HEK293T (cell line): ENCODE results near the gene PDIK1L.

ENCODE experiments used
- CTCF ChIA-PET: fragments of 350-600 bp; formaldehyde crosslinking; extraction: SDS; loops from one replicate; lab custom pipeline; 2021; ENCODE audit warnings: antibody characterized with exemption, inconsistent platforms; lab: Yijun Ruan, JAX
- POLR2A ChIA-PET: fragments of 350-600 bp; formaldehyde crosslinking; extraction: SDS; loops from one replicate; lab custom pipeline; 2020; ENCODE audit warnings: antibody characterized with exemption, inconsistent platforms; lab: Yijun Ruan, JAX
- DNase-seq: peaks from one replicate; pipeline ENCODE4 v3.0.0; 2012; ENCODE audit warnings: mixed read lengths; ENCODE audit errors: extremely low spot score
- ARNT ChIP-seq: fragments of 450-650 bp; IDR thresholded peaks from 2 replicates; pipeline ENCODE4 v1.6.1; 2017; ENCODE audit warnings: mild to moderate bottlenecking
- BHLHE40 ChIP-seq: fragments of 450-650 bp; IDR thresholded peaks from 2 replicates; pipeline ENCODE4 v1.6.1; 2016; ENCODE audit warnings: mild to moderate bottlenecking, moderate library complexity, borderline replicate concordance
- CTBP1 ChIP-seq: fragments of 450-650 bp; IDR thresholded peaks from 2 replicates; pipeline ENCODE4 v1.6.1; 2016; ENCODE audit warnings: borderline replicate concordance
- ELF4 ChIP-seq: fragments of 450-650 bp; IDR thresholded peaks from 2 replicates; pipeline ENCODE4 v1.6.1; 2017; ENCODE audit warnings: antibody characterized with exemption
- FOXA1 ChIP-seq: fragments of 450-650 bp; IDR thresholded peaks from 2 replicates; pipeline ENCODE4 v1.6.1; 2016; ENCODE audit warnings: mild to moderate bottlenecking
- FOXK2 ChIP-seq: fragments of 450-650 bp; IDR thresholded peaks from 2 replicates; pipeline ENCODE4 v1.6.1; 2016; ENCODE audit warnings: mild to moderate bottlenecking
- FOXM1 ChIP-seq: fragments of 450-650 bp; IDR thresholded peaks from 2 replicates; pipeline ENCODE4 v1.6.1; 2017; ENCODE audit warnings: mild to moderate bottlenecking, borderline replicate concordance
- HDGF ChIP-seq: fragments of 450-650 bp; IDR thresholded peaks from 2 replicates; pipeline ENCODE4 v1.6.1; 2017; ENCODE audit warnings: antibody characterized with exemption, borderline replicate concordance
- L3MBTL2 ChIP-seq: fragments of 450-650 bp; conservative IDR thresholded peaks from 2 replicates; pipeline ENCODE4 v1.6.1; 2016; ENCODE audit warnings: mild to moderate bottlenecking
- LEF1 ChIP-seq: fragments of 450-650 bp; IDR thresholded peaks from 2 replicates; pipeline ENCODE4 v1.6.1; 2017; ENCODE audit warnings: mild to moderate bottlenecking, borderline replicate concordance
- NFRKB ChIP-seq: fragments of 450-650 bp; IDR thresholded peaks from 2 replicates; pipeline ENCODE4 v1.6.1; 2016; ENCODE audit warnings: mild to moderate bottlenecking, moderate library complexity
- PKNOX1 ChIP-seq: fragments of 450-650 bp; IDR thresholded peaks from 2 replicates; pipeline ENCODE4 v1.6.1; 2016
- SP1 ChIP-seq: fragments of 450-650 bp; IDR thresholded peaks from 2 replicates; pipeline ENCODE4 v1.6.1; 2017
- SUZ12 ChIP-seq: fragments of 450-650 bp; IDR thresholded peaks from 2 replicates; pipeline ENCODE4 v1.6.1; 2016; ENCODE audit warnings: mild to moderate bottlenecking
- TARDBP ChIP-seq: fragments of 450-650 bp; IDR thresholded peaks from 2 replicates; pipeline ENCODE4 v1.6.1; 2016
- ZNF384 ChIP-seq: fragments of 450-650 bp; IDR thresholded peaks from 2 replicates; pipeline ENCODE4 v1.6.1; 2016

Gene PDIK1L

GRCh38 chr1:26070296-26070962, 41.2 kb upstream of the PDIK1L start:
- TF ChIP-seq FOXK2, result no peak
- no peak for TF ChIP-seq ARNT
- TF ChIP-seq SP1, result no peak
- no peak for TF ChIP-seq CTBP1
- TF ChIP-seq PKNOX1, result no peak
- TF ChIP-seq L3MBTL2, result no peak
- no peak for TF ChIP-seq FOXM1
- no peak for TF ChIP-seq HDGF
- no peak for TF ChIP-seq ELF4
- TF ChIP-seq SUZ12, result no peak
- TF ChIP-seq LEF1, result no peak
- TF ChIP-seq ZNF384, result no peak
- TF ChIP-seq NFRKB, result no peak
- no peak for TF ChIP-seq FOXA1
- TF ChIP-seq BHLHE40, result no peak
- no peak for DNase-seq
- ChIA-PET POLR2A (no interaction called here), CTCF (no interaction called here)

- ChIA-PET POLR2A (no interaction called here), CTCF (no interaction called here)
- DNase-seq, result no peak
- TF ChIP-seq BHLHE40, result no peak
These were observed 40.7 kb upstream of the PDIK1L start for GRCh38 chr1:26070963-26071342.

- no peak for DNase-seq
- CTCF ChIA-PET, result no interaction called here
- POLR2A ChIA-PET, result no interaction called here
- TF ChIP-seq NFRKB, result no peak
These were observed 39.3 kb upstream of the PDIK1L start for GRCh38 chr1:26072305-26072704.

GRCh38 chr1:26075421-26076144, 36.0 kb upstream of the PDIK1L start:
- ChIA-PET CTCF (no interaction called here), POLR2A (no interaction called here)
- TF ChIP-seq CTBP1 (no peak), BHLHE40 (no peak), ARNT (no peak), HDGF (no peak), ELF4 (no peak), SP1 (no peak), PKNOX1 (no peak), FOXK2 (no peak), TARDBP (no peak), FOXA1 (no peak), L3MBTL2 (no peak)

GRCh38 chr1:26077524-26077923, 34.1 kb upstream of the PDIK1L start:
- POLR2A ChIA-PET, result no interaction called here
- TF ChIP-seq PKNOX1, result no peak
- no peak for TF ChIP-seq SUZ12
- no peak for TF ChIP-seq ZNF384
- TF ChIP-seq NFRKB, result no peak
- TF ChIP-seq L3MBTL2, result no peak
- TF ChIP-seq FOXM1, result no peak
- TF ChIP-seq LEF1, result no peak
- DNase-seq, result no peak
- CTCF ChIA-PET, result no interaction called here

More at GRCh38 chr1:26075421-26076144, 36.0 kb upstream of the PDIK1L start:
- DNase-seq, result no peak

GRCh38 chr1:26078286-26079177, 33.1 kb upstream of the PDIK1L start:
- no peak for TF ChIP-seq BHLHE40
- no peak for TF ChIP-seq NFRKB
- TF ChIP-seq FOXA1, result no peak
- no peak for TF ChIP-seq L3MBTL2
- no peak for TF ChIP-seq CTBP1
- TF ChIP-seq TARDBP, result no peak
- TF ChIP-seq SUZ12, result no peak
- no peak for TF ChIP-seq LEF1
- TF ChIP-seq SP1, result no peak
- TF ChIP-seq ELF4, result no peak
- no peak for TF ChIP-seq FOXK2
- no peak for TF ChIP-seq HDGF
- TF ChIP-seq PKNOX1, result no peak
- TF ChIP-seq FOXM1, result no peak
- no peak for TF ChIP-seq ZNF384
- TF ChIP-seq ARNT, result no peak
- CTCF ChIA-PET, result interaction anchor here (0.6 kb wide), 1 partner anchor 18 kb away, joined by 3 read pairs; no protein-coding TSS in a partner anchor
- no peak for DNase-seq
- POLR2A ChIA-PET, result interaction anchor here (1.0 kb wide), 1 partner anchor 42 kb away, joined by 3 read pairs; no protein-coding TSS in a partner anchor
